HEK293 (cell line): ENCODE measurements around the gene ERBB4.

ENCODE experiments used
- CTCF ChIA-PET: fragments of 350-600 bp; formaldehyde crosslinking; extraction: SDS; loops from one replicate; lab custom pipeline; 2021; ENCODE audit warnings: antibody characterized with exemption; lab: Yijun Ruan, JAX
- POLR2A ChIA-PET: fragments of 300-600 bp; formaldehyde crosslinking; extraction: SDS; loops from one replicate; lab custom pipeline; 2020; ENCODE audit warnings: antibody characterized with exemption, inconsistent platforms; lab: Yijun Ruan, JAX
- H3K27ac ChIP-seq: fragments of 200-500 bp; sonication (Bioruptor generic); 2 replicates; pipeline ENCODE4 v1.5.1; 2014; ENCODE audit warnings: low read depth, low read length, control low read depth, inconsistent platforms; ENCODE audit errors: extremely low read depth
- H3K36me3 ChIP-seq, 2 experiments: fragments of 200-500 bp in 1 of 2; sonication (Bioruptor generic) in 1 of 2; 1 replicate in 1 of 2; 2 replicates in 1 of 2; pipeline ENCODE4 v1.5.1; 2014 to 2017; ENCODE audit warnings: inconsistent platforms in 2 of 2, low read length in 2 of 2; ENCODE audit not compliant: control insufficient read depth in 2 of 2, insufficient read depth in 1 of 2
- H3K4me1 ChIP-seq: fragments of 200-500 bp; sonication (Bioruptor generic); 2 replicates; pipeline ENCODE4 v1.5.1; 2014; ENCODE audit warnings: mild to moderate bottlenecking, low read length, inconsistent platforms; ENCODE audit not compliant: control insufficient read depth, insufficient read depth
- H3K4me3 ChIP-seq: 2 replicates; pipeline ENCODE4 v1.5.1; 2011; ENCODE audit warnings: low read depth, mild to moderate bottlenecking, control low read depth, low read length, moderate library complexity
- H3K9me3 ChIP-seq: fragments of 200-500 bp; sonication (Bioruptor generic); 2 replicates; pipeline ENCODE4 v1.5.1; 2014; ENCODE audit warnings: low read depth, low read length, inconsistent platforms; ENCODE audit not compliant: control insufficient read depth, insufficient read depth
- KLF10 ChIP-seq: fragments of 450-650 bp; IDR thresholded peaks from 2 replicates; pipeline ENCODE4 v1.5.1; 2018; ENCODE audit warnings: missing biosample characterization, mild to moderate bottlenecking, missing genetic modification characterization
- MZF1 ChIP-seq: fragments of 450-650 bp; formaldehyde crosslinking; IDR thresholded peaks from 2 replicates; pipeline ENCODE4 v1.5.1; 2017; ENCODE audit warnings: missing biosample characterization, missing genetic modification characterization, borderline replicate concordance
- RBAK ChIP-seq: fragments of 450-650 bp; formaldehyde crosslinking; IDR thresholded peaks from 2 replicates; pipeline ENCODE4 v1.5.1; 2016; ENCODE audit warnings: missing biosample characterization, missing genetic modification characterization
- SCRT2 ChIP-seq: fragments of 450-650 bp; formaldehyde crosslinking; IDR thresholded peaks from 2 replicates; pipeline ENCODE4 v1.5.1; 2016; ENCODE audit warnings: missing biosample characterization, missing genetic modification characterization
- SETDB1 ChIP-seq: IDR thresholded peaks from one replicate; pipeline ENCODE4 v1.6.1; 2017; ENCODE audit warnings: mild to moderate bottlenecking, low read length, moderate library complexity, mixed read lengths; ENCODE audit not compliant: insufficient read length
- ZBTB20 ChIP-seq: fragments of 450-650 bp; formaldehyde crosslinking; IDR thresholded peaks from 2 replicates; pipeline ENCODE4 v1.5.1; 2016; ENCODE audit warnings: missing biosample characterization, missing genetic modification characterization
- ZNF133 ChIP-seq: fragments of 450-650 bp; formaldehyde crosslinking; IDR thresholded peaks from 2 replicates; pipeline ENCODE4 v1.5.1; 2016; ENCODE audit warnings: missing biosample characterization, missing genetic modification characterization
- ZNF157 ChIP-seq: fragments of 450-650 bp; formaldehyde crosslinking; IDR thresholded peaks from 2 replicates; pipeline ENCODE4 v1.5.1; 2016; ENCODE audit warnings: missing biosample characterization, missing genetic modification characterization
- ZNF16 ChIP-seq: fragments of 450-650 bp; formaldehyde crosslinking; IDR thresholded peaks from 2 replicates; pipeline ENCODE4 v1.5.1; 2016; ENCODE audit warnings: low read depth, missing biosample characterization, missing genetic modification characterization
- ZNF23 ChIP-seq: fragments of 450-650 bp; formaldehyde crosslinking; IDR thresholded peaks from 2 replicates; pipeline ENCODE4 v1.5.1; 2016; ENCODE audit warnings: missing biosample characterization, missing genetic modification characterization, borderline replicate concordance
- ZNF335 ChIP-seq: fragments of 450-650 bp; formaldehyde crosslinking; conservative IDR thresholded peaks from 2 replicates; pipeline ENCODE4 v1.5.1; 2016; ENCODE audit warnings: missing biosample characterization, missing genetic modification characterization
- ZNF391 ChIP-seq: fragments of 450-650 bp; formaldehyde crosslinking; IDR thresholded peaks from 2 replicates; pipeline ENCODE4 v1.5.1; 2016; ENCODE audit warnings: low read depth, missing biosample characterization, missing genetic modification characterization, borderline replicate concordance
- ZNF394 ChIP-seq: fragments of 450-650 bp; formaldehyde crosslinking; IDR thresholded peaks from 2 replicates; pipeline ENCODE4 v1.5.1; 2016; ENCODE audit warnings: missing biosample characterization, missing genetic modification characterization, mild to moderate bottlenecking, moderate library complexity, borderline replicate concordance
- ZNF530 ChIP-seq: fragments of 450-650 bp; formaldehyde crosslinking; IDR thresholded peaks from 2 replicates; pipeline ENCODE4 v1.5.1; 2016; ENCODE audit warnings: low read depth, missing biosample characterization, missing genetic modification characterization
- ZNF610 ChIP-seq: fragments of 450-650 bp; formaldehyde crosslinking; IDR thresholded peaks from 2 replicates; pipeline ENCODE4 v1.5.1; 2016; ENCODE audit warnings: missing biosample characterization, missing genetic modification characterization, borderline replicate concordance
- ZSCAN16 ChIP-seq: fragments of 450-650 bp; formaldehyde crosslinking; IDR thresholded peaks from 2 replicates; pipeline ENCODE4 v1.5.1; 2016; ENCODE audit warnings: missing biosample characterization, missing genetic modification characterization
- ZXDB ChIP-seq: fragments of 450-650 bp; formaldehyde crosslinking; IDR thresholded peaks from 2 replicates; pipeline ENCODE4 v1.5.1; 2016; ENCODE audit warnings: missing biosample characterization, missing genetic modification characterization
- TF ChIP-seq, protein P1 (sequence below): fragments of 450-650 bp; formaldehyde crosslinking; IDR thresholded peaks from 2 replicates; pipeline ENCODE4 v1.5.1; 2016; ENCODE audit warnings: missing biosample characterization, missing genetic modification characterization, borderline replicate concordance
- TF ChIP-seq, protein P2 (sequence below): fragments of 450-650 bp; formaldehyde crosslinking; IDR thresholded peaks from 2 replicates; pipeline ENCODE4 v1.5.1; 2016; ENCODE audit warnings: missing biosample characterization, missing genetic modification characterization
- TF ChIP-seq, protein P3 (sequence below): fragments of 450-650 bp; IDR thresholded peaks from 2 replicates; pipeline ENCODE4 v1.5.1; 2018; ENCODE audit warnings: missing biosample characterization, missing genetic modification characterization
- TF ChIP-seq, protein P4 (sequence below): fragments of 450-650 bp; formaldehyde crosslinking; IDR thresholded peaks from 2 replicates; pipeline ENCODE4 v1.5.1; 2016; ENCODE audit warnings: missing biosample characterization, missing genetic modification characterization

Gene ERBB4

DNA sequence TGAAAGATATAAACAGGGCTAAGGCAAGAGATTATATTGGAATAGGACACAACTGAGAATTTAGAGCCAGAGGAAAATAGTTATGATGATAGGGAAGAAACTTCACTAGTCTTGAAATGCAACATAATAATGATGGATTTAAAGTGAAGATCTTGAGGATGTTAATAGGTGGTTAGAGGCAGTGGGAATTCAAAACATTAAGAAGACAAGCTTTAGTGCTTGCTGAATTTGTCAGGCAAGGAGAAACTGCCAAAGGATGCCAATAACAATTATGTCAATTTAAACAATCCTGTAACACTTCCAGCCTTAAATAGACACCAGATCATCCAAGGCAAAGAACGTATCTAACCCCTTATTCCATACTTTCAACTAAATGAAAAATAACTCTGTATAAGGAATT, 330.1 kb downstream of the ERBB4 start (continued):
- TF ChIP-seq, protein P1, sequence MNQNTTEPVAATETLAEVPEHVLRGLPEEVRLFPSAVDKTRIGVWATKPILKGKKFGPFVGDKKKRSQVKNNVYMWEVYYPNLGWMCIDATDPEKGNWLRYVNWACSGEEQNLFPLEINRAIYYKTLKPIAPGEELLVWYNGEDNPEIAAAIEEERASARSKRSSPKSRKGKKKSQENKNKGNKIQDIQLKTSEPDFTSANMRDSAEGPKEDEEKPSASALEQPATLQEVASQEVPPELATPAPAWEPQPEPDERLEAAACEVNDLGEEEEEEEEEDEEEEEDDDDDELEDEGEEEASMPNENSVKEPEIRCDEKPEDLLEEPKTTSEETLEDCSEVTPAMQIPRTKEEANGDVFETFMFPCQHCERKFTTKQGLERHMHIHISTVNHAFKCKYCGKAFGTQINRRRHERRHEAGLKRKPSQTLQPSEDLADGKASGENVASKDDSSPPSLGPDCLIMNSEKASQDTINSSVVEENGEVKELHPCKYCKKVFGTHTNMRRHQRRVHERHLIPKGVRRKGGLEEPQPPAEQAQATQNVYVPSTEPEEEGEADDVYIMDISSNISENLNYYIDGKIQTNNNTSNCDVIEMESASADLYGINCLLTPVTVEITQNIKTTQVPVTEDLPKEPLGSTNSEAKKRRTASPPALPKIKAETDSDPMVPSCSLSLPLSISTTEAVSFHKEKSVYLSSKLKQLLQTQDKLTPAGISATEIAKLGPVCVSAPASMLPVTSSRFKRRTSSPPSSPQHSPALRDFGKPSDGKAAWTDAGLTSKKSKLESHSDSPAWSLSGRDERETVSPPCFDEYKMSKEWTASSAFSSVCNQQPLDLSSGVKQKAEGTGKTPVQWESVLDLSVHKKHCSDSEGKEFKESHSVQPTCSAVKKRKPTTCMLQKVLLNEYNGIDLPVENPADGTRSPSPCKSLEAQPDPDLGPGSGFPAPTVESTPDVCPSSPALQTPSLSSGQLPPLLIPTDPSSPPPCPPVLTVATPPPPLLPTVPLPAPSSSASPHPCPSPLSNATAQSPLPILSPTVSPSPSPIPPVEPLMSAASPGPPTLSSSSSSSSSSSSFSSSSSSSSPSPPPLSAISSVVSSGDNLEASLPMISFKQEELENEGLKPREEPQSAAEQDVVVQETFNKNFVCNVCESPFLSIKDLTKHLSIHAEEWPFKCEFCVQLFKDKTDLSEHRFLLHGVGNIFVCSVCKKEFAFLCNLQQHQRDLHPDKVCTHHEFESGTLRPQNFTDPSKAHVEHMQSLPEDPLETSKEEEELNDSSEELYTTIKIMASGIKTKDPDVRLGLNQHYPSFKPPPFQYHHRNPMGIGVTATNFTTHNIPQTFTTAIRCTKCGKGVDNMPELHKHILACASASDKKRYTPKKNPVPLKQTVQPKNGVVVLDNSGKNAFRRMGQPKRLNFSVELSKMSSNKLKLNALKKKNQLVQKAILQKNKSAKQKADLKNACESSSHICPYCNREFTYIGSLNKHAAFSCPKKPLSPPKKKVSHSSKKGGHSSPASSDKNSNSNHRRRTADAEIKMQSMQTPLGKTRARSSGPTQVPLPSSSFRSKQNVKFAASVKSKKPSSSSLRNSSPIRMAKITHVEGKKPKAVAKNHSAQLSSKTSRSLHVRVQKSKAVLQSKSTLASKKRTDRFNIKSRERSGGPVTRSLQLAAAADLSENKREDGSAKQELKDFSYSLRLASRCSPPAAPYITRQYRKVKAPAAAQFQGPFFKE, result no peak
- TF ChIP-seq ZNF16 (tag by site-specific recombination) (no peak), SCRT2 (tag by site-specific recombination) (no peak), RBAK (tag by site-specific recombination) (no peak), ZNF335 (tag by site-specific recombination) (peak; percentile 38; the same call in 1 of the 2 replicates), ZNF394 (tag by site-specific recombination) (no peak), ZBTB20 (tag by site-specific recombination) (no peak)
- TF ChIP-seq, all 188 proteins: peak for 2

DNA sequence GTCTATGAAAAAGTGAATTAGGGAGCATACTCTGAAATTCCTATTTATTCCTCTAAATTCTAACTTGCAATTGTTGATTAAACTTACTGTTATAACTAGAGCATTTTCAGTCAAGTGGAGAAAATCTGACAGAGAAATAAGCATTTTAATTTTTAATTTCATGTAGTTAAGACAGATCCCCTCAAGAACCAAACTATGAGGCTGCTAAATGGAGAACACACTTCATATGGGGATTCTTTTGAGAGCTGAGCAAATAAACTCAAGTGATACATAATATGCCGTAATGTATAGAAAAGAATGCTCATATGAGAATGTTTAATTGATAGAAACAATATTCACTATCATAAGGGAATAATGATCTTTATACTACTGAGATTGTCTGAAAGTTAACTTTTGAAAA, 340.8 kb downstream of the ERBB4 start:
- no peak overlapping the region for H3K4me3 ChIP-seq
- ChIA-PET CTCF (no interaction called here), POLR2A (no interaction called here)
- no peaks in the 10 kb centered on the region for H3K36me3 ChIP-seq
- H3K4me1 ChIP-seq, result 0 out of 2 replicates have a peak, but pooled peaks cover 3% of the 10 kb centered on the region
- no peaks in the 10 kb centered on the region for H3K9me3 ChIP-seq
- H3K27ac ChIP-seq, result no peak overlapping the region
- TF ChIP-seq SETDB1 (no peak), ZBTB20 (tag by site-specific recombination) (no peak), ZNF530 (tag by site-specific recombination) (no peak), ZXDB (no peak), MZF1 (tag by site-specific recombination) (peak; percentile 92; the same call in 1 of the 2 replicates)

DNA sequence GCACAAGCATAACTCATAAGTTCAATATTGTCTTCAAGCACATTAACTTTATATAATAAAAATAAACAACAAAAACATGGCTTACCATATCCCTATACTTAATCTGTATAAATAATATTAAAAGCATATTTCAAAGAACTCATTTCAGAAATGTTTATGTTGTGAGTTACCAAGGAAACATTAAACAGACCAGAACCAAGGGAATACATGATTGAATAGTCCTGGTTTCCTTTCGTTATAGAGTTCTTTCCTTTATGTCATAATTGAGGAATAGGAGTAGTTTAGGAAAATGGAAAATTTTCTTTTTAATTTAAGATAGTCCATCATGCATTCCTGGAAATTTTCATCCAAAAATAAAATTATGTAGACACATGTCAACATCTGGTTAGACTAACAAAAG, 343.0 kb downstream of the ERBB4 start:
- POLR2A ChIA-PET, result no interaction called here
- no peak overlapping the region for H3K27ac ChIP-seq

DNA sequence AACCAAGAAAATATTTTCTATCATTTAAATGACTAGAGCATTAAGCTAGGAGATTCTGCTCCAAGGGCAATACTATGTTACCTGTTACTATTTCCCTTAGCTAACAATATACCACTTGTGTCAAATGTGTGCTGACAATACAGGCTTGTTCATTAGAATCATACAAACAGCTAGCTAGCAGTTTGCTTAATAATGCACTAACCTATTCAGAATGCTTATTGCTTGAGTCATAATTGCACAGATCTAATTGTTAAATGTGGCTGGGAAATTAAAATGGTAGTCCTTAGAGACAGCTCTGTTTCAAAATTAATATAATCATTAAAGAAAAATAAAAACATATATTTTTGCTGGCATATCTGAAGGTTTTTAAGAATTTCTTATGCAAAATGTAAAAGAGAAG, 344.2 kb downstream of the ERBB4 start:
- POLR2A ChIA-PET, result no interaction called here
- H3K27ac ChIP-seq, result no peak overlapping the region
- H3K36me3 ChIP-seq, result no peaks in the 10 kb centered on the region
- no peaks in the 10 kb centered on the region for H3K9me3 ChIP-seq
- CTCF ChIA-PET, result no interaction called here
- H3K4me3 ChIP-seq, result no peak overlapping the region
- H3K4me1 ChIP-seq, result 0 out of 2 replicates have a peak, but pooled peaks cover 3% of the 10 kb centered on the region
- TF ChIP-seq ZNF335 (tag by site-specific recombination), result no peak
- TF ChIP-seq ZNF391, result no peak
- no peak for TF ChIP-seq ZNF157 (tag by site-specific recombination)
- TF ChIP-seq, protein P2, sequence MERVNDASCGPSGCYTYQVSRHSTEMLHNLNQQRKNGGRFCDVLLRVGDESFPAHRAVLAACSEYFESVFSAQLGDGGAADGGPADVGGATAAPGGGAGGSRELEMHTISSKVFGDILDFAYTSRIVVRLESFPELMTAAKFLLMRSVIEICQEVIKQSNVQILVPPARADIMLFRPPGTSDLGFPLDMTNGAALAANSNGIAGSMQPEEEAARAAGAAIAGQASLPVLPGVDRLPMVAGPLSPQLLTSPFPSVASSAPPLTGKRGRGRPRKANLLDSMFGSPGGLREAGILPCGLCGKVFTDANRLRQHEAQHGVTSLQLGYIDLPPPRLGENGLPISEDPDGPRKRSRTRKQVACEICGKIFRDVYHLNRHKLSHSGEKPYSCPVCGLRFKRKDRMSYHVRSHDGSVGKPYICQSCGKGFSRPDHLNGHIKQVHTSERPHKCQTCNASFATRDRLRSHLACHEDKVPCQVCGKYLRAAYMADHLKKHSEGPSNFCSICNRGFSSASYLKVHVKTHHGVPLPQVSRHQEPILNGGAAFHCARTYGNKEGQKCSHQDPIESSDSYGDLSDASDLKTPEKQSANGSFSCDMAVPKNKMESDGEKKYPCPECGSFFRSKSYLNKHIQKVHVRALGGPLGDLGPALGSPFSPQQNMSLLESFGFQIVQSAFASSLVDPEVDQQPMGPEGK (tag by site-specific recombination), result no peak
- no peak for TF ChIP-seq ZNF133 (tag by site-specific recombination)
- TF ChIP-seq, protein P3, sequence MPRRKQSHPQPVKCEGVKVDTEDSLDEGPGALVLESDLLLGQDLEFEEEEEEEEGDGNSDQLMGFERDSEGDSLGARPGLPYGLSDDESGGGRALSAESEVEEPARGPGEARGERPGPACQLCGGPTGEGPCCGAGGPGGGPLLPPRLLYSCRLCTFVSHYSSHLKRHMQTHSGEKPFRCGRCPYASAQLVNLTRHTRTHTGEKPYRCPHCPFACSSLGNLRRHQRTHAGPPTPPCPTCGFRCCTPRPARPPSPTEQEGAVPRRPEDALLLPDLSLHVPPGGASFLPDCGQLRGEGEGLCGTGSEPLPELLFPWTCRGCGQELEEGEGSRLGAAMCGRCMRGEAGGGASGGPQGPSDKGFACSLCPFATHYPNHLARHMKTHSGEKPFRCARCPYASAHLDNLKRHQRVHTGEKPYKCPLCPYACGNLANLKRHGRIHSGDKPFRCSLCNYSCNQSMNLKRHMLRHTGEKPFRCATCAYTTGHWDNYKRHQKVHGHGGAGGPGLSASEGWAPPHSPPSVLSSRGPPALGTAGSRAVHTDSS (tag by site-specific recombination), result no peak
- TF ChIP-seq, protein P4, sequence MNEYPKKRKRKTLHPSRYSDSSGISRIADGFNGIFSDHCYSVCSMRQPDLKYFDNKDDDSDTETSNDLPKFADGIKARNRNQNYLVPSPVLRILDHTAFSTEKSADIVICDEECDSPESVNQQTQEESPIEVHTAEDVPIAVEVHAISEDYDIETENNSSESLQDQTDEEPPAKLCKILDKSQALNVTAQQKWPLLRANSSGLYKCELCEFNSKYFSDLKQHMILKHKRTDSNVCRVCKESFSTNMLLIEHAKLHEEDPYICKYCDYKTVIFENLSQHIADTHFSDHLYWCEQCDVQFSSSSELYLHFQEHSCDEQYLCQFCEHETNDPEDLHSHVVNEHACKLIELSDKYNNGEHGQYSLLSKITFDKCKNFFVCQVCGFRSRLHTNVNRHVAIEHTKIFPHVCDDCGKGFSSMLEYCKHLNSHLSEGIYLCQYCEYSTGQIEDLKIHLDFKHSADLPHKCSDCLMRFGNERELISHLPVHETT, result no peak
- no peak for TF ChIP-seq ZNF610 (tag by site-specific recombination)
- TF ChIP-seq ZSCAN16 (tag by site-specific recombination), result no peak

More for the DNA sequence above, 343.0 kb downstream of the ERBB4 start:
- no peak overlapping the region for H3K4me3 ChIP-seq
- CTCF ChIA-PET, result no interaction called here
- 0 out of 2 replicates have a peak, but pooled peaks cover 3% of the 10 kb centered on the region for H3K4me1 ChIP-seq
- H3K9me3 ChIP-seq, result no peaks in the 10 kb centered on the region
- TF ChIP-seq KLF10 (tag by site-specific recombination) (no peak), ZNF23 (tag by site-specific recombination) (no peak)
- H3K36me3 ChIP-seq, result no peaks in the 10 kb centered on the region
